GM21737 (cell line): ENCODE data around the gene UBE2K.
"Not testable (repeated sequence)": the region's sequence is repeated elsewhere in the genome, so short reads cannot be mapped to it uniquely, and the experiment has no call there.

Experiments used
- ATAC-seq: cut with Tn5 transposase; IDR thresholded peaks from one replicate; pipeline ENCODE4 v1.9.1; 2021; ENCODE audit warnings: mild to moderate bottlenecking, moderate library complexity; ENCODE audit not compliant: unreplicated experiment

The UBE2K gene

DNA sequence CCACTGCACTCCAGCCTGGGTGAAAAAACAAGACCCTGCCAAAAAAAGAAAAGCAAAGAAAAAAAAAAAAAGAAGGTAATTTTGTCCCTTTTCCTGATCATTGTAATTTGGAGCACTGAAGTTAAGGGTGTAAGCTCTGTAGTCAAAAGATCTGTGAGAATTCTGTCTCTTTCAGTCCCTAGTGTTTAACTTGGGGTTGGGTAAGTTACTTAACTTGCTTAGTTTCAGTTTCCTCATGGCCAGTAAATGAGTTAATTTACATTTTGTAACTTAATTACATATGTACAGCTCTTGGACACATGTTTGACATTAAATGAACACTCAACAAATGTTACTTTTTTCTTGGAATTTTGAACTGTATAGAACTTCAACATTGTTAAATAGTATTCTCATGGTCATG is 10.9 kb upstream of the UBE2K start:
- ATAC-seq, result no peak

DNA sequence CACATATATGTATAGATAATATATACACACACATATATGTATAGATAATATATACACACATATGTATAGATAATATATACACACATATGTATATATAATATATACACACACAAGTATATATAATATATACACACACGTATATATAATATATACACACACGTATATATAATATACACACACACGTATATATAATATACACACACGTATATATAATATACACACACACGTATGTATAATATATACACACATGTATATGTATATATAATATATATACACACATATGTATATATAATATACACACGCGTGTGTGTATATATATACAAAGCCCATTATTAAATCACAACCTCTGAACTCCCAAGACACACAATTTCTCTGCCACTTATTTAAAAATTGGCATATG is 8.0 kb upstream of the UBE2K start:
- ATAC-seq, result no peak

DNA sequence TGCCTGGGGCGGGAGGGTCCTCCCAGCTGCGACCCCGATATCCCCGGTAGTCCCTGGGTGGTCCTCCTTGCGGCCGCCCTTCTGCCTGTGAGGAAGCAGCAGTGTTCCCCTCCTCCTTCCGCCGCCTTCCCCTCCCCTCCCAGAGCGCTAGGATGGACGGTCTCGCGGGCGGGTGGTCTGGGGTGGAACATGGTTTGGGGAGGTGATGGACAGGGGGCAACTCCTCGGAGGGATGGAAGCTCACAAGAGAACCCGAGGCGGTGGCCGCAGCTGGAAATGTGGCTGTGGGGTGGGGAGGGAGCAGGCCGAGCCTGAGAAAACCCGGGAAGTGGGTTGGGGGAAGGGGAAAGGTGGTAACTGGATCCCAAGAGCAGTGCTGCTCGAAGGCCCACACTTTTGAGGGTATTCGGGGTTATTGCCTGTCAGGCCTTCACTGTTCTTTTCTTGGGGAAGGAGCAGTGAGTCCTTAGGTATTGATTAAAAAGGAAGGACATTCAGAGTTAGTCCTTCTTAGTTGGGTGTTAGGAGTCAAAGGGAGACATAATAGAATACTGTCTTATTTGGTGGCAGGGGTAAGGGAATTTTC is 581 bp downstream of the UBE2K start:
- peak; percentile 25 for ATAC-seq

DNA sequence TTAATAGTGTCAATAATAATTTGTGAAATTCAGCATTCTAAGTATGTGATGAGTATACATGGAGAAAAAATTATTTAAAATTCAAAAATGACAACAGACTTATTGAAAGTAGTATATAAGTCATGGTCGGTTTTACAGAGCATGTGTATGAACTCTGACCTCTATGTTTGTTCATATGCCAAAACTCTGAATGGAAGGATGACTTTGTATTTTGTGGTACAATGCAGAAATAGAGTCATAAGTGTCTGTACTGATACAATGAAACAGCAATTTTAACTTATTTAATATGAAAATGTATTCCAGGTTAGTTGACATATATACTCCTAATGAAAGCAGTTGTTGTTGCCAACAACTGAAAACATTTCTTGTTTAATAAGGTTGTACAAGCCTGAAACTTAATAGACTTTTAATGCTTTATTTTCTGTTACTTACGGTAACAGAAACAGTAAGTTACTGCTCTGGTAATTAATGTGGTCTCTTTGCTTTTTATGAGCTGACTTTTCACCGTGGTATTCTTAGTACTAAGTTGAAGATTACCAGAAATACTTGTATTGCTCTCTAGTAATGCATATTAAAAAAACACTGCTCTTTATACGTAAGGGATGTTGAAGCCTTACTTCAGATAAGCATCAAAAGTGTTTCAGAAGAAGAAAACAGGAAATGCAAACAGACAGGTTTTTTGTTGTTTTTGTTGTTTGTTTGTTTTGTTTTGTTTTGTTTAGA is 1.9 kb downstream of the UBE2K start:
- ATAC-seq, result no peak

DNA sequence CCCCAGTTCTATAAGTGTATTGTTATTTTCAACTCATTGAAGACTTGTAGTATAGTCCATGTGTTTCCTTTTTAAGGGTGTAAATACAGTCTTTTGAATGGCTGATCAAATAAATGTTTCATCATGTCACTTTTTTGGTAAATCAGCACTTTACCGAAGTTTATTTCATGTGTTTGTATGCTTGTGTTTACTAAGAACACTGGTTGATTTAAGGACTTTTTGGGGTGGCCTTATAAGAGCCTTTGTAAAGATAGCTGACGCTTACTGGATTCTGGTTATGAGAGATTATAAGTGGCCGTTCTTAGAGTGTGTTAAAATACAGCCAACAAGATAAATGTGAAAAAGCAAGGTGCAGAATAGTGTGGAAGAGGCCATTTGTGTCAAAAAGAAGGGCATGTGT is 2.6 kb downstream of the UBE2K start:
- ATAC-seq, result no peak

DNA sequence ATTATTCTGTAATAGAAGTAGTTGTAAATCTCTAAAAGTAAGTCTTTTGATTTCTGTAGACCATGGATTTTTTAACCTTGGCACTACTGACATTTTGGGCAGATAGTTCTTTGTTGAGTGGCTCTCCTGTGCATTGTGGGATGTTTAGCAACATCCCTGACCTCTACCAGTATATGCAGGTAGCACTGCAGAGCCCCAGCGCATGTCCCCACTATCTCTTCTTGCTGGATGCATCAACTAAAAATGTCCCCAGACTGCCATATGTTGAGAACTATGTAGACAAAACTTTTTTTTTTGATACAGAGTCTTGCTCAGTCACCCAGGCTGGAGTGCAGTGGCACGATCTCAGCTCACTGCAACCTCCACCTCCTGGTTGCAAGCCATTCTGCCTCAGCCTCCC is 4.8 kb downstream of the UBE2K start:
- ATAC-seq, result no peak

DNA sequence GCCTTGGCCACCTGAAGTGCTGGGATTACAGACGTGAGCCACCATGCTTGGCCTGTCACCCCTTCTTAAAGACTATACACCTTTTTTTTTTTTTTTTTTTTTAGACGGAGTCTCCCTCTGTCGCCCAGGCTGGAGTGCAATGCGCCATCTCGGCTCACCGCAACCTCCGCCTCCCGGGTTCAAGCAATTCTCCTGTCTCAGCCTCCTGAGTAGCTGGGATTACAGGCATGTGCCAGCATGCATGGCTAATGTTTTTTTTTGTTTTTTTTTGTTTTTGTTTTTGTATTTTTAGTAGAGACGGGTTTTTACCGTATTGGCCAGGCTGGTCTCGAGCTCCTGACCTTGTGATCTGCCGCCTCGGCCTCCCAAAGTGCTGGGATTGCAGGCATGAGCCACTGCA is 6.9 kb downstream of the UBE2K start:
- not testable (repeated sequence) for ATAC-seq

DNA sequence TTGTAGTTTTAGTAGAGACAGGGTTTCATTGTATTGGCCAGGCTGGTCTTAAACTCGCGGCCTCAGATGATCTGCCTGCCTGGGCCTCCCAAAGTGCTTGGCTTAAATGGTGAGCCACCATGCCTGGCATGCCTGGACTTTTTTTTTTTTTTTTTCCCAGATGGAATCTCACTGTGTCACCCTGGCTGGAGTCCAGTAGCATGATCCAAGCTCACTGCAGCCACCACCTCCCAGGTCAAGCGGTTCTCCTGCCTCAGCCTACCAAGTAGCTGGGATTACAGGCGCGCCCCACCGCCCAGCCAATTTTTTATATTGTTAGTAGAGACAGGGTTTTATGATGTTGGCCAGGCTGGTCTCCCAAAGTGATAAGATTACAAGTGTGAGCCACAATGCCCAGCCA is 8.4 kb downstream of the UBE2K start:
- no peak for ATAC-seq

DNA sequence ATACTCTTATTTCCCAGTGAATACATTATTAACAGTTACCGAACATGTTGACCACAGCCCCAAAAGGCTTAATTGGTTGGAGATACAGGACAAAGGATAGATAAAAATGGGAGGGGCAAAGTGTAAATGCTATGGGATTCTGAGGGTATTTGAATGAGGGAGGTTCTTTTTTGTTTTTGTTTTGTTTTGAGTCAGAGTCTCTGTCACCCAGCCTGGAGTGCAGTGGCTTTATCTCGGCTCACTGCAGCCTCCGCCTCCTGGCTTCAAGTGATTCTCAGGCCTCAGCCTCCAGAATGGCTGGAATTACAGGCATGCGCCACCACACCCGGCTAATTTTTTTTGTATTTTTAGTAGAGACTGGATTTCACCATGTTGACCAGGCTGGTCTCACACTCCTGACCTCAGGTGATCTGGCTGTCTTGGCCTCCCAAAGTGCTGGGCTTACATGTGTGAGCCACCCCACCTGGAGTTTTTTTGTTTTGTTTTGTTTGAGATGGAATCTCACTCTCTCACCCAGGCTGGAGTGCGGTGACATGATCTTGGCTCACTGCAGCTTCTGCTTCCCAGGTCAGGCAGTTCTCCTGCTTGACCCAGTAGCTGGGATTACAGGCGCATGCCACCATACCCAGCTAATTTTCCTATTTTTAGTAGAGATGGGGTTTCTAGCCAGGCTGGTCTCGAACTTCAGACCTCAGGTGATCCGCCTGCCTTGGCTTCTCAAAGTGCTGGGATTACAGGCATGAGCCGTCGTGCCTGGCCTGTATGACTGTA is 9.0 kb downstream of the UBE2K start:
- ATAC-seq, result no peak

DNA sequence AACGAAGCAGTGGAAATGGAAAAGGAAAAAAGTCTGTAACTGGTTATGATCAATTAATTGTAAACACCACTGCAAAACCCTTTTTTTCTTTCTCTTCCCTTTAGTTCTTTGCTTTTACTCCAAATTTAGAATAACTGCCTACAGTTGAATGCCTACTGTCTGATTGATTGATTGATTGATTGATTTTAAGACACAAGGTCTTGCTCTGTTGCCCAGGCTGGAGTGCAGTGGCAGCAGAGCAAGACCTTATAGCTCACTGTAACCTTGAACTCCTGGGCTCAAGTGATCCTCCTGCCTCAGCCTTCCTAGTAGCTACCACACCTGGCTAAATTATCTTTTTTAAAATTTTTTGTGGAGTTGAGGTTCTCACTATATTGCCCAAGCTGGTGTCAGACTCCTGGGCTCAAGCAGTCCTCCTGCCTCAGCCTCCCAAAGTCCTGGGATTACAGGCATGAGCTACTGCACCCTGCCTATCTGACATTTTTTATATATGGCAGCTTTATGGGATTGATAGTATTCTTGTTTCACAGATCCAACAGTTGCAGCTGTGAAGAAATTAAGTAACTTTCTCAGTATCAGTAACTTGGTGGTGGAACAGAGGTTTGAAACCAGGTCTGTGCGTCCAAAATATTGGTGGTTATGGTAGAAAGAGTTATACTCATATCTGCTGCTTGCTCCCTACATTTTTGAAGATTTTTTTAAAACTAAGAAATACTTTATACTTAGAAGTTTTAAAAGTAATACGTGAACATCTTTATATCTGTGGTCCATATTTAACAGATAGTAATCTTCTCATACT is 12.4 kb downstream of the UBE2K start:
- no peak for ATAC-seq

DNA sequence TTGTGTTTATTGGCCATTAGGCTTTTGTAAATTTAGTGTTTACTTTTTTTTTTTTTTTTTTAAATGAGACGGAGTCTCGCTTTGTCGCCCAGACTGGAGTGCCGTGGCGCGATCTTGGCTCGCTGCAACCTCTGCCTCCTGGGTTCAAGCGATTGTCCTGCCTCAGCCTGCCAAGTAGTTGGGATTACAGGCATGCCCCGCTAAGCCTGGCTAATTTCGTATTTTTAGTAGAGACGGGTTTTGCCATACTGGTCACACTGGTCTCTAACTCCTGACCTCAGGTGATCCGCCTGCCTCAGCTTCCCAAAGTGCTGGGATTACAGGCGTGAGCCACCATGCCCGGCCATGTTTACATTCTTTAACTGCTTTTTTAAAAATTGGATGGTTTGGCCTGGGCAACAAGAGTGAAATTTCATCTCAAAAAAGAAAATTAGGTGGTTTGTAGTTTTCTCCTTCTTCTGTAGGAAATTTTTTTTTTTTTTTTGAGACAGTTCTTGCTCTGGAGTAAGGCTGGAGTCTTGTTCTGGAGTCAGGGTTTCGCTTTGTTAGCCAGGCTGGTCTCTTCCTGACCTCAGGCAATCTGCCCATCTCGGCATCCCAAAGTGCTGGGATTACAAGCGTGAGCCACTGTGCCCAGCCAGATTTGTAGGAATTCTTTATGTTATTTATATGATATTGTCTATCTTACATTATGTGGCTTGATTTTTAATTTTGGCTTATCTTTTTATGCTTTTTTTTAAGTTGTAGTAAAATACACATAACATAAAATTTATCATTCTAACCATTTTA is 15.1 kb downstream of the UBE2K start:
- no peak for ATAC-seq

DNA sequence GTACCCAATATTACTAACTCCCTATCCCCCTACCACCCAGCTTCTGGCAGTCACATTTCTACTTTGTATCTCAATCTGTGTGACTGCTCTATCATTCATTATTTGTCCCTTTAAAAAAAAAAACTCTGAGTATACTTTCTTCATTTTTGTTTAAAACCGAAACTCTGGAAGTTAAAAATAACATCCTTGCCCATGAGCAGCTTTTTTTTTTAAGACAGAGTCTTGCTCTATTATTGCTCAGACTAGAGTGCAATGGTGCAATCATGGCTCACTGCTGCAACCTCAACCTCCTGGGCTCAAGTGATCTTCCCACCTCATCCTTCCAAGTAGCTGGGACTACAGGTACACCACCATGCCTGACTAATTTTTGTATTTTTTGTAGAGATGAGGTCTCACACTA is 15.8 kb downstream of the UBE2K start:
- no peak for ATAC-seq

DNA sequence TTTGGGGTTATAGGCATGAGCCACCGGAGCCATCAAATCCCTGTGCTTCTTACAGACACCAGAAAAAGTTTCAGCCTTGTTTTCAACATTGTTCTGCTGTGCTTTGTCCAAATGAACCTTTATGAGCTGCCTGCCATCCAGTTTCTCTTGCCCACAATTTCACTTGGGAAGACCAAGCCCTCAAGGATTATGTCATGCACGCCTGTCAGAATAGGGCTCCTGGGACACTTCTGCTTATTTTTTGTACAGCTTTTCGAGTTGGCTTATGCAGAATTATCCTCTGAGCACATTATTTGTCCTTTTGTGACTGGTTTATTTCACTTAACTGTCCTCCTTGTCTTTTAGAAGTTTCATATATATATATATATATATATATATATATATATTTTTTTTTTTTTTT is 16.2 kb downstream of the UBE2K start:
- no peak for ATAC-seq

DNA sequence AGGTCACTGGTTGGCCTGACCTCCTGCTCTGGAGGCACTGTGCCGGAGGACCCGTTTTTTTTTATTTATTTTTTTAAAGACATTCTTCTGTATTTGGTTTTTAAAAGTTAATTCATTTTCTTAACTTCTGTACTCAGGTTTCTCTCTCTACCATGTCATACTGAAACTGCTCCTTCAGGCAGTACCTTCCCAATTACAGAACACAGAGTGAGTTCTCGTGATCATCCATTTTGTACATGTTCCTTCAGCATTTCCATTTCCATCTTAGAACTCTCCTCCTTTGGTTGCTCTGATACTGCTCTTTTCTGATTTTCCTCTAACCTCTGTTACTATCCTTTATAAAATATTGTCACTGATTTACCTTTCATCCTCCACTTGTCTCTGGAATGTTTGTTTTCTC is 17.9 kb downstream of the UBE2K start:
- ATAC-seq, result no peak

DNA sequence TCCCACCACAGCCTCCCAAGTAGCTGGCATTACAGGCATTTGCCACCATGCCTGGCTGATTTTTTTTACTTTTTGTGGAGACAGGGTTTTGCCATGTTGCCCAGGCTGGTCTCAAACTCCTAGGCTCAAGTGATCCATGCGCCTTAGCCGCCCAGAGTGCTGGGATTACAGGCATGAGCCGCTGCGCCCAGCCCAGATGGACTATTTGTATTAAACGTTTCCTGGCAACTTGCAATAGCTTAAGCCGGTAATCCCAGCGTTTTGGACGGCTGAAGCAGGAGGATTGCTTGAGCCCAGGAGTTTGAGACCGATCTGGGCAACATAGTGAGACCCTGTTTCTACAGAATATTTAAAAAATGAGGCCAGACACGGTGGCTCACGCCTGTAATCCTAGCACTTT is 18.4 kb downstream of the UBE2K start:
- no peak for ATAC-seq

DNA sequence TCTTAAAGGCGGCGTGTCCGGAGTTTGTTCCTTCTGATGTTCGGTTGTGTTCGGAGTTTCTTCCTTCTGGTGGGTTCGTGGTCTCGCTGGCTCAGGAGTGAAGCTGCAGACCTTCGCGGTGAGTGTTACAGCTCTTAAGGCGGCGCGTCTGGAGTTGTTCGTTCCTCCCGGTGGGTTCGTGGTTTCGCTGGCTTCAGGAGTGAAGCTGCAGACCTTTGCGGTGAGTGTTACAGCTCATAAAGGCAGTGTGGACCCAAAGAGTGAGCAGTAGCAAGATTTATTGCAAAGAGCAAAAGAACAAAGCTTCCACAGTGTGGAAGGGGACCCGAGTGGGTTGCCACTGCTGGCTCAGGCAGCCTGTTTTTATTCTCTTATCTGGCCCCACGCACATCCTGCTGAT is 19.8 kb downstream of the UBE2K start:
- ATAC-seq, result not testable (repeated sequence)

DNA sequence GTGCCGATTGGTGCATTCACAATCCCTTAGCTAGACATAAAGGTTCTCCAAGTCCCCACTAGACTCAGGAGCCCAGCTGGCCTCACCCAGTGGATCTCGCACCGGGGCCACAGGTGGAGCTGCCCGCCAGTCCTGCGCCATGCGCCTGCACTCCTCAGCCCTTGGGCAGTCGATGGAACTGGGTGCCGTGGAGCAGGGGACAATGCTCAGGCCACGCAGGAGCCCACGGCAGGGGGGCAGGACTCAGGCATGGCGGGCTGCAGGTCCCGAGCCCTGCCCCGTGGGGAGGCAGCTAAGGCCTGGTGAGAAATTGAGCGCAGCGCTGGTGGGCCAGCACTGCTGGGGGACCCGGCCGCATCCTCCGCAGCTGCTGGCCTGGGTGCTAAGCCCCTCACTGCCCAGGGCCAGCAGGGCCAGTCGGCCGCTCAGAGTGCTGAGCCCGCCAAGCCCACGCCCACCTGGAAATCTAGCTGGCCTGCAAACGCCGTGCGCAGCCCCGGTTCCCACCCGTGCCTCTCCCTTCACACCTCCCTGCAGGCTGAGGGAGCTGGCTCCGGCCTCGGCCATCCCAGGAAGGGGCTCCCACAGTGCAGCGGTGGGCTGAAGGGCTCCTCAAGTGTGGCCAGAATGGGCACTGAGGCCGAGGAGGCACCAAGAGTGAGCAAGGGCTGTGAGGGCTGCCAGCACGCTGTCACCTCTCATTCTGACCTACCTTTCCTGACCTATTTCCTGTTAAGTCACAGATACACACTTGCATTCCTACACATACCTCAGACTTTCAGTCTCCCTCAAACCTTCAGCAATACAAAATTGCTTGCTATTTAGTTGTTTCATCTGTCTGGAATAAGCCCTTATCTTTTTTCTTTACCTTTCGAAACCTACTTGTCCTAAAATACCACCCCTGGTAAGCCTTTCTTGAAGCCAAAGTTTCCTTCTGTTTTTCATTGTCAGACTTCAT is 20.7 kb downstream of the UBE2K start:
- no peak for ATAC-seq

DNA sequence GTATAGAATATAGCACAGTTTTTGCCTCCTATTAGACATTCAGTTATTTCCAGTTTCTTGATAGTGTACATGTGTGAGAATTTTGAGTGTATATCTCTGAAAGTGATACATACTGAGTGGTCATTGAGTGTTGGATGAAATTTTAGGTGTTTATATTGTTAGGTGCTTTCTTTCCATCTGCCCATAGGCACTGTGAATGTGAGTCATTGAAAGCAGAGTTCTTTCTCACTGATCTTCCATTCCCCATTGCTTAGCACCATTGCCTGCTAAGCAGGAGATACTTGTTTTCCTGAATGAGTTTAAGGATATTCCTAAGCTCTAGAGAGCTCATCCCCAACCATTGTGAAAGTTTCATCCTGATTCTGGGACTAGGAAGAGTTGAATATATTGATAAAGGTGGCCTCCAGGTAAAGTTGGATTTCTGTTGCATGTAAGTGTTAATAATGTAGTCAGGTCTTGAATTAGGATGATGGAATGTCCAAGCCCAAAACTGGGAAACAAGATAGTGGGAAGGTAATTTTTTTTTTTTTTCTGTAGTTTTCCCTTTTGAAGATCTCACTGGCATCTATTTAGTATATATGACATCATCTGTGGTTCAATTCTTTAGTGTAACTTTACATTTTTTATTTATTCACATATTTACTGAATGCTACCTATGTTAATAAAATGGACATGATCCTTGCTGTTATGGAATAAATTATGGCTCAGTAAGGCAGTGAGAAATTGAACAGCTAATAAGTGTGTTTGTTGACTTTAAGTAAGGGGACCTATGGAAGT is 22.1 kb downstream of the UBE2K start:
- no peak for ATAC-seq

DNA sequence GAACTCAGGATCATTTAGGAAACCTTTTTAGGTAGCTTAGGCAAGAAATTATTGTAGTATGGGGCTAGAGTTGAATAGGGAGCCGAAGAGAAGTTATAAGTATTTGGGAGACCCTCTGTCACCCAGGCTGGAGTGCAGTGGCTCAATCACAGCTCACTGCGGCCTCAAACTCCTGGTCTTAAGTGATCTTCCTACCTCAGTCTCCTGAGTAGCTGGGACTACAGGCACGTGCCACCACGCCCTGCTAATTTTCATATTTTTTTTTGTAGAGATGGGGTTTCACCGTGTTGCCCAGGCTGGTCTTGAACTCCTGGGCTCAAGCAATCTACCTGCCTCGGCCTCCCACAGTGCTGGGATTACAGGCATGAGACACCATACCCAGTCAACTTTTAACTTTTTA is 23.3 kb downstream of the UBE2K start:
- not testable (repeated sequence) for ATAC-seq
